Left ventricle myocardium inferior (tissue), 1 donor: ENCODE measurements around the gene CACNA1C. TPM values are rescaled to one million over a fixed set of nuclear protein-coding genes. Genes with fewer than 3 reads are reported as not detected.
A peak's percentile ranks its signal among the peaks of the same experiment; 100 is the strongest.

Source experiments
- DNase-seq: peaks from one replicate; pipeline ENCODE4 v3.0.0-alpha.2; 2020
- H3K27ac ChIP-seq: fragments of 200-600 bp; replicated peaks from 2 replicates; pipeline ENCODE4 v1.8.0; 2021
- H3K27me3 ChIP-seq: fragments of 200-600 bp; 2 replicates; pipeline ENCODE4 v1.8.0; 2021; ENCODE audit warnings: low read depth
- H3K36me3 ChIP-seq: fragments of 200-600 bp; 2 replicates; pipeline ENCODE4 v1.8.0; 2021
- H3K4me1 ChIP-seq: fragments of 200-600 bp; 2 replicates; pipeline ENCODE4 v1.8.0; 2021
- H3K4me3 ChIP-seq: fragments of 200-600 bp; 2 replicates; pipeline ENCODE4 v1.8.0; 2021; ENCODE audit warnings: mild to moderate bottlenecking, moderate library complexity
- H3K9me3 ChIP-seq: fragments of 200-600 bp; replicated peaks from 2 replicates; pipeline ENCODE4 v1.8.0; 2021
- CTCF ChIP-seq: fragments of 200-600 bp; IDR thresholded peaks from 2 replicates; pipeline ENCODE4 v1.8.0; 2021; ENCODE audit warnings: antibody characterized with exemption, mild to moderate bottlenecking, borderline replicate concordance
- intact Hi-C: fragments of 100-400 bp; cut with micrococcal nuclease; formaldehyde crosslinking; loops from one replicate; pipeline ENCODE4 v1.11.0; 2022
- total RNA-seq: library from RNA; stranded (reverse); fragmentation: NEBNext Ultra II Directional; extraction: Animal tissue kit (Norgen Biotek cat#: 25700); gene quantifications from one replicate; pipeline ENCODE4 v1.2.1, GENCODE V29; 2021
- donor health status: DM: no; HTN: yes; CAD: no; lungs with severe emphysema.

Gene CACNA1C
- total RNA-seq, 1 donor from 2014 or later: 137 TPM

- DNase-seq: no peak
- peaks cover 85% of the 10 kb centered on the region for H3K4me1 ChIP-seq
- no peak overlapping the region for H3K4me3 ChIP-seq
- no peaks in the 10 kb centered on the region for H3K27me3 ChIP-seq
- intact Hi-C loops: no loop called here
- TF ChIP-seq CTCF: no peak
- H3K27ac ChIP-seq: peak overlapping the region; percentile 65
- H3K9me3 ChIP-seq: peaks cover 8% of the 10 kb centered on the region
- no peaks in the 10 kb centered on the region for H3K36me3 ChIP-seq
Measured at GRCh38 chr12:2306735-2307134, 253.9 kb downstream of the CACNA1C start.

- intact Hi-C loops: no loop called here
- peak overlapping the region; percentile 49 for H3K27ac ChIP-seq
- no peak overlapping the region for H3K4me3 ChIP-seq
- peaks cover 81% of the 10 kb centered on the region for H3K4me1 ChIP-seq
- no peaks in the 10 kb centered on the region for H3K27me3 ChIP-seq
- no peak for TF ChIP-seq CTCF
- H3K36me3 ChIP-seq: no peaks in the 10 kb centered on the region
- H3K9me3 ChIP-seq: peaks cover 8% of the 10 kb centered on the region
- DNase-seq: no peak
Measured at GRCh38 chr12:2307550-2307949, 254.8 kb downstream of the CACNA1C start.

- Histone ChIP-seq H3K4me3 (no peak overlapping the region), H3K9me3 (peaks cover 8% of the 10 kb centered on the region), H3K27me3 (no peaks in the 10 kb centered on the region), H3K4me1 (peaks cover 60% of the 10 kb centered on the region), H3K36me3 (no peaks in the 10 kb centered on the region), H3K27ac (no peak overlapping the region)
- intact Hi-C loops: no loop called here
- no peak for DNase-seq
- no peak for TF ChIP-seq CTCF
Measured at GRCh38 chr12:2309647-2310046, 256.9 kb downstream of the CACNA1C start.

- Histone ChIP-seq H3K4me1 (peaks cover 54% of the 10 kb centered on the region), H3K27me3 (no peaks in the 10 kb centered on the region), H3K9me3 (peaks cover 8% of the 10 kb centered on the region), H3K36me3 (no peaks in the 10 kb centered on the region), H3K27ac (no peak overlapping the region), H3K4me3 (no peak overlapping the region)
- no peak for DNase-seq
- intact Hi-C loops: no loop called here
- TF ChIP-seq CTCF: no peak
Measured at GRCh38 chr12:2311020-2311778, 258.4 kb downstream of the CACNA1C start.

GRCh38 chr12:2312175-2312574, 259.4 kb downstream of the CACNA1C start:
- no peak for TF ChIP-seq CTCF
- no peaks in the 10 kb centered on the region for H3K27me3 ChIP-seq
- no peak overlapping the region for H3K27ac ChIP-seq
- H3K36me3 ChIP-seq: no peaks in the 10 kb centered on the region
- no peak for DNase-seq
- intact Hi-C loops: no loop called here
- H3K4me3 ChIP-seq: no peak overlapping the region
- H3K9me3 ChIP-seq: peaks cover 8% of the 10 kb centered on the region
- peaks cover 53% of the 10 kb centered on the region for H3K4me1 ChIP-seq
